ENCODE results near the gene WDR44.

WDR44 gene

DNA sequence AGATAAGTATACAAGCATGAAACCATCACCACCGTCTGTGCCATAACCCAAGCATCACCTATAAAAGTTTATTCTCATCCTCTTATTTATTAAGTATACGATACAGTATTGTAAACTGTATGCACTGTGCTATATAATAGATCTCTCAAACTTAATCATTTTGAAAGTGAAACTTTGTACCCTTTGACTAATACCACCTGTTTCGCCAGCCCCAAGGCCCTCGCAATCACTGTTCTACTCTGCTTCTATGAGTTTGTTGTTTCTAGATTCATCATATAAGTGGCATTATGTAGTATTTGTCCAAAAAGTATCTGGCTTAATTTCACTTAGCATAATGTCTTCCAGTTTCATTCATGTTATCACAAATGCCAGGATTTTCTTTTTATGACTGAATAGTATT is 77.7 kb downstream of the WDR44 start:
- TF ChIP-seq, protein P1, sequence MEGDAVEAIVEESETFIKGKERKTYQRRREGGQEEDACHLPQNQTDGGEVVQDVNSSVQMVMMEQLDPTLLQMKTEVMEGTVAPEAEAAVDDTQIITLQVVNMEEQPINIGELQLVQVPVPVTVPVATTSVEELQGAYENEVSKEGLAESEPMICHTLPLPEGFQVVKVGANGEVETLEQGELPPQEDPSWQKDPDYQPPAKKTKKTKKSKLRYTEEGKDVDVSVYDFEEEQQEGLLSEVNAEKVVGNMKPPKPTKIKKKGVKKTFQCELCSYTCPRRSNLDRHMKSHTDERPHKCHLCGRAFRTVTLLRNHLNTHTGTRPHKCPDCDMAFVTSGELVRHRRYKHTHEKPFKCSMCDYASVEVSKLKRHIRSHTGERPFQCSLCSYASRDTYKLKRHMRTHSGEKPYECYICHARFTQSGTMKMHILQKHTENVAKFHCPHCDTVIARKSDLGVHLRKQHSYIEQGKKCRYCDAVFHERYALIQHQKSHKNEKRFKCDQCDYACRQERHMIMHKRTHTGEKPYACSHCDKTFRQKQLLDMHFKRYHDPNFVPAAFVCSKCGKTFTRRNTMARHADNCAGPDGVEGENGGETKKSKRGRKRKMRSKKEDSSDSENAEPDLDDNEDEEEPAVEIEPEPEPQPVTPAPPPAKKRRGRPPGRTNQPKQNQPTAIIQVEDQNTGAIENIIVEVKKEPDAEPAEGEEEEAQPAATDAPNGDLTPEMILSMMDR (IDR thresholded peaks at IDR 0.05; ENCODE audit: control insufficient read depth, extremely low read depth, insufficient read depth) = no peak
- H3K4me3 ChIP-seq (ENCODE audit: low read depth, low read length) = no peak overlapping the region
- no peak for DNase-seq (ENCODE audit: low read depth)

- TF ChIP-seq, protein P1 (IDR thresholded peaks at IDR 0.05; ENCODE audit: control insufficient read depth, extremely low read depth, insufficient read depth) = no peak
- no peak overlapping the region for H3K4me3 ChIP-seq (ENCODE audit: low read depth, low read length)
- DNase-seq (ENCODE audit: low read depth) = no peak
Measured at GRCh38 chrX:118432799-118433198, 86.9 kb downstream of the WDR44 start.

DNA sequence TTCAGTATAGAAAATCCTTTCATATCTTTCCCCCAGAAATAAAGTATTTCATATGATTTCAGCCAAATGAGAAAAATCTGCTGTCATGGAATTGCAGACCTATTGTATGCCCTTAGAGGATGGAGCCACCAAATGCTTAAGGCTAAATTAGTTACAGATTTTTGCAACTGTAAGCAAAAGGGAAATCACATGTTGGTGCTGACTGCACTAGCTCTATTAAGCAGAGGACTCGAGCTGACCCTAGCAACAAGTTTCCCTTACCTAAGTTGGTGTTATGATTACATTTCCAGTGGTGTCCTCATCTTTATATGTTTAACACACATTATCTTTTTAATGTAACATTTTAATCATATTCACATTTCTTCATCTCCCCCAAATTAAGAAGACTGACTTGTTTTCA is 91.4 kb downstream of the WDR44 start:
- no peak overlapping the region for H3K4me3 ChIP-seq (ENCODE audit: low read depth, low read length)
- TF ChIP-seq, protein P1 (IDR thresholded peaks at IDR 0.05; ENCODE audit: control insufficient read depth, extremely low read depth, insufficient read depth) = no peak

GRCh38 chrX:118448273-118448783 is 102.4 kb downstream of the WDR44 start:
- DNase-seq (ENCODE audit: low read depth) = no peak
- TF ChIP-seq, protein P1 (IDR thresholded peaks at IDR 0.05; ENCODE audit: control insufficient read depth, extremely low read depth, insufficient read depth) = no peak
- no peak overlapping the region for H3K4me3 ChIP-seq (ENCODE audit: low read depth, low read length)

More for the DNA sequence above, 91.4 kb downstream of the WDR44 start:
- DNase-seq (ENCODE audit: low read depth) = no peak

DNA sequence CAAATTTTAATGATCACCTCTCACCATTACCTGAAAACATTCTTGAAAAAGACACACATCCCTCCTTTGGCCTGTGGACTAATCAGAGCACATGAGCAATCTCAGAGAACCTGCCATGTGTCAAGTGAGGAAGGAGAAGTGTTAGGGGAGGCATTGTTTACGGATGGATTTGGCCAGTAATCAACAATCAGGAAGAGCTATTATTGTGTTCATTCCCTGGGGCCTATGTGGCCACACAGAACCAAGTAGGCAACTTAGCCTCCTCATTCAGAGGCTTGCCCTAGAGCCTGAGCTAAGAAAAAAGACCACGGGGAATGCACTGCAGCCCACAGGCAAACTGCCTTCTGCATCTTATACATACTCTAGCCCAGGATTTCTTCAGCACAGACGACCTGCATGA is 109.1 kb downstream of the WDR44 start:
- no peak for DNase-seq (ENCODE audit: low read depth)
- H3K4me3 ChIP-seq (ENCODE audit: low read depth, low read length) = no peak overlapping the region
- TF ChIP-seq, protein P1 (IDR thresholded peaks at IDR 0.05; ENCODE audit: control insufficient read depth, extremely low read depth, insufficient read depth) = no peak

GRCh38 chrX:118459494-118459893 is 113.6 kb downstream of the WDR44 start:
- H3K4me3 ChIP-seq (ENCODE audit: low read depth, low read length) = no peak overlapping the region
- TF ChIP-seq, protein P1 (IDR thresholded peaks at IDR 0.05; ENCODE audit: control insufficient read depth, extremely low read depth, insufficient read depth) = peak; percentile 54
- DNase-seq (ENCODE audit: low read depth) = no peak

- DNase-seq (ENCODE audit: low read depth) = no peak
- H3K4me3 ChIP-seq (ENCODE audit: low read depth, low read length) = no peak overlapping the region
- TF ChIP-seq, protein P1 (IDR thresholded peaks at IDR 0.05; ENCODE audit: control insufficient read depth, extremely low read depth, insufficient read depth) = no peak
Measured at GRCh38 chrX:118464501-118464900, 118.6 kb downstream of the WDR44 start.
